GM06990 (cell line): Measurements from ENCODE around the gene ARID5B.

Experiments used
- DNase-seq: peaks from one replicate; pipeline ENCODE4 v3.0.0-alpha.2; 2011; ENCODE audit not compliant: insufficient read length; ENCODE audit errors: extremely low read depth
- H3K27me3 ChIP-seq: replicated peaks from 2 replicates; pipeline ENCODE4 v1.6.0; 2011; ENCODE audit warnings: low read length; ENCODE audit not compliant: control insufficient read depth, insufficient read depth
- H3K36me3 ChIP-seq: 2 replicates; pipeline ENCODE4 v1.5.1; 2011; ENCODE audit warnings: low read length; ENCODE audit not compliant: control insufficient read depth, insufficient read depth
- H3K4me3 ChIP-seq: replicated peaks from 2 replicates; pipeline ENCODE4 v1.5.1; 2011; ENCODE audit warnings: low read depth, mild to moderate bottlenecking, control low read depth, low read length
- CTCF ChIP-seq: IDR thresholded peaks from 2 replicates; pipeline ENCODE4 v1.5.1; 2011; ENCODE audit warnings: low read length, control low read depth, mild to moderate bottlenecking, inconsistent platforms; ENCODE audit not compliant: insufficient read depth, poor library complexity, severe bottlenecking

Gene ARID5B

GRCh38 chr10:62077330-62078015, 176.0 kb downstream of the ARID5B start:
- DNase-seq = no peak
- H3K27me3 ChIP-seq = no peaks in the 10 kb centered on the region
- peaks cover 12% of the 10 kb centered on the region for H3K36me3 ChIP-seq
- no peak overlapping the region for H3K4me3 ChIP-seq
- no peak for TF ChIP-seq CTCF

DNA sequence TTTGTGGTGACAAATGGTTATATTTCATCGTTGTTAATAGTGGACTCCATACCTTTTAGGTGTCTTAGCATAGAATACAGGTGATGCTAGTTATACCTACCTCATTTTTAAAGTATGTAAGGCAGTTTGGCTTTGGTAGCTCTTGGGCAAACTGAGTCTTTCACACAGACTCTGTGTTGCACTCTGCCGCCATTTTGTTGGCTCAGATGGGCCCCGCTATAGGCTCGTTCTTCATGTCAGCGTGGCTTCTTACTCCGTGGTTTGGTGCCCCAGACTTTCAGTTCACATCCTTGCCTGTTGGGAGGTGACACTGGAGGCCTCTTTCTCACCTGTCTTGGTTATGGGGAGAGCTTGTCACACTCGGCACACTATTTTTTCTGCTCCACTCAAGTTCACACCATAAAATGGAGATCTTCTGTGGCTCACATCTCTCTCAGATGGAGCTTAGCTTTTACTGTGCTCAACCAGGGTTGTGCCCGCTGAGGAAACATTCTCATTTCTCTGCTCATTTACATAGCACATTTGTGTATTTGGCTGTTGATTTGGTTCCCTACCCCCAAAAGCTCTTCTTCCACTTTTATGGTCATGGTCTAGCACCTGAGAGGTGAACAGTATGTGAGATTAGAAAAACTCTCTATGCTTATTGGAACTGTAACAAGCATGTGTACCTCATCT, 178.5 kb downstream of the ARID5B start:
- no peaks in the 10 kb centered on the region for H3K27me3 ChIP-seq
- TF ChIP-seq CTCF = no peak
- 0 out of 2 replicates have a peak overlapping the region, but pooled peaks have one; percentile 20 for H3K4me3 ChIP-seq
- peak; percentile 44 for DNase-seq
- H3K36me3 ChIP-seq = peaks cover 9% of the 10 kb centered on the region

DNA sequence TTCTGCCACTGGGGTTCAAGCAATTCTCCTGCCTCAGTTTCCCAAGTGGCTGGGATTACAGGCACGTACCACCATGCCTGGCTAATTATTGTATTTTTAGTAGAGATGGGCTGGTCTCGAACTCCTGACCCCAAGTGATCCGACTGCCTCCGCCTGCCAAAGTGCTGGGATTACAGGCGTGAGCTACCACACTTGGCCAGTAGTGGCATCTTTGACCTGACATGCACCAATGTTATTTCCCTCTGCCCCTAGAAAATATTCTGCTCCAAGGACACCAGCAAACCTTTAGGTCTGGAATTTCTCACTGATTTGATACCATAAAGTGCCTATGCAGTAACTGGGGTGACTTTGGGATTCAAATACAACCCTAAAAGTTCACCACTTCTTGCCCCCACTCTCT, 179.4 kb downstream of the ARID5B start:
- DNase-seq = no peak
- TF ChIP-seq CTCF = no peak
- H3K36me3 ChIP-seq = peaks cover 7% of the 10 kb centered on the region

GRCh38 chr10:62081341-62082270, 180.1 kb downstream of the ARID5B start:
- H3K4me3 ChIP-seq = no peak overlapping the region
- no peak for DNase-seq
- peaks cover 8% of the 10 kb centered on the region for H3K36me3 ChIP-seq
- H3K27me3 ChIP-seq = no peaks in the 10 kb centered on the region
- no peak for TF ChIP-seq CTCF

More for the DNA sequence above, 179.4 kb downstream of the ARID5B start:
- Histone ChIP-seq H3K27me3 (no peaks in the 10 kb centered on the region), H3K4me3 (no peak overlapping the region)

GRCh38 chr10:62082271-62082656, 180.8 kb downstream of the ARID5B start:
- TF ChIP-seq CTCF = no peak
- no peak for DNase-seq
- Histone ChIP-seq H3K36me3 (peaks cover 6% of the 10 kb centered on the region), H3K4me3 (no peak overlapping the region; the same call in 1 of the 2 replicates), H3K27me3 (no peaks in the 10 kb centered on the region)
